IMR-90 (cell line): ENCODE data around the gene AJM1. TPM values are rescaled to one million over a fixed set of nuclear protein-coding genes. Genes with fewer than 3 reads are reported as not detected.

ENCODE experiments used
- ATAC-seq: fragments of 200-7000 bp; cut with Tn5 transposase; 2 replicates; pipeline ENCODE4 v1.9.1; 2020; ENCODE audit warnings: low read depth, mild to moderate bottlenecking, moderate library complexity
- BruUV-seq: library from RNA; stranded (reverse); fragments of 400-500 nt; replicated peaks from 2 replicates; lab custom pipeline; 2021; lab: Mats Ljungman, UMichigan
- CTCF ChIA-PET: fragments of 300-600 bp; formaldehyde crosslinking; extraction: SDS; loops from one replicate; lab custom pipeline; 2021; ENCODE audit warnings: antibody characterized with exemption; lab: Yijun Ruan, JAX
- POLR2A ChIA-PET: fragments of 300-600 bp; sonication (Branson Sonifier 250); formaldehyde crosslinking; loops from one replicate; lab custom pipeline; 2022; ENCODE audit warnings: antibody characterized with exemption; ENCODE audit not compliant: unreplicated experiment; lab: Charles Lee
- DNase-seq: peaks from one replicate; pipeline ENCODE4 v3.0.0; 2013
- H2AFZ ChIP-seq: replicated peaks from 2 replicates; pipeline ENCODE3; 2013; ENCODE audit warnings: low read length, mild to moderate bottlenecking; ENCODE audit not compliant: poor library complexity
- H2AK5ac ChIP-seq: 2 replicates; pipeline ENCODE4 v1.6.1; 2013; ENCODE audit warnings: low read depth, low read length, inconsistent platforms
- H2AK9ac ChIP-seq: replicated peaks from 2 replicates; pipeline ENCODE3; 2013; ENCODE audit warnings: mild to moderate bottlenecking, low read depth, low read length, moderate library complexity; ENCODE audit not compliant: poor library complexity
- H2BK120ac ChIP-seq: 2 replicates; pipeline ENCODE4 v1.6.1; 2013; ENCODE audit warnings: low read depth, low read length, inconsistent platforms
- H2BK15ac ChIP-seq: 3 replicates; pipeline ENCODE4 v1.6.1; 2013; ENCODE audit warnings: low read depth, low read length, inconsistent platforms
- H2BK20ac ChIP-seq: 2 replicates; pipeline ENCODE4 v1.6.1; 2013; ENCODE audit warnings: low read depth, mild to moderate bottlenecking, inconsistent platforms, low read length, moderate library complexity
- H2BK5ac ChIP-seq: 2 replicates; pipeline ENCODE4 v1.6.1; 2013; ENCODE audit warnings: mild to moderate bottlenecking, low read depth, low read length, inconsistent platforms; ENCODE audit not compliant: poor library complexity, severe bottlenecking
- H3K14ac ChIP-seq: replicated peaks from 2 replicates; pipeline ENCODE4 v1.6.1; 2013; ENCODE audit warnings: low read depth, low read length, inconsistent platforms
- H3K18ac ChIP-seq: 2 replicates; pipeline ENCODE4 v1.6.1; 2013; ENCODE audit warnings: low read depth, low read length, control low read depth
- H3K23ac ChIP-seq: 2 replicates; pipeline ENCODE4 v1.6.1; 2013; ENCODE audit warnings: low read depth, low read length, inconsistent platforms
- H3K27ac ChIP-seq: 2 replicates; pipeline ENCODE4 v1.5.1; 2013; ENCODE audit warnings: mild to moderate bottlenecking, control low read depth, low read length; ENCODE audit not compliant: insufficient read depth
- H3K27me3 ChIP-seq: 2 replicates; pipeline ENCODE4 v1.6.1; 2013; ENCODE audit warnings: low read length; ENCODE audit not compliant: control insufficient read depth, insufficient read depth
- H3K36me3 ChIP-seq: 2 replicates; pipeline ENCODE4 v1.6.1; 2013; ENCODE audit warnings: low read length, mixed read lengths; ENCODE audit not compliant: control insufficient read depth, insufficient read depth
- H3K4ac ChIP-seq: 2 replicates; pipeline ENCODE4 v1.6.1; 2013; ENCODE audit warnings: low read depth, low read length, inconsistent platforms
- H3K4me1 ChIP-seq: 2 replicates; pipeline ENCODE4 v1.6.1; 2013; ENCODE audit warnings: low read length, mixed read lengths; ENCODE audit not compliant: control insufficient read depth, insufficient read depth
- H3K4me2 ChIP-seq: 2 replicates; pipeline ENCODE4 v1.6.1; 2013; ENCODE audit warnings: low read depth, mild to moderate bottlenecking, control low read depth, low read length, moderate library complexity
- H3K4me3 ChIP-seq: 2 replicates; pipeline ENCODE4 v1.5.1; 2013; ENCODE audit warnings: low read depth, mild to moderate bottlenecking, control low read depth, low read length, moderate library complexity; ENCODE audit not compliant: insufficient read depth
- H3K56ac ChIP-seq: 2 replicates; pipeline ENCODE4 v1.6.1; 2013; ENCODE audit warnings: low read length, inconsistent platforms; ENCODE audit not compliant: insufficient read depth; ENCODE audit errors: extremely low read depth
- H3K79me1 ChIP-seq, 2 experiments: 2 replicates each; pipeline ENCODE4 v1.6.1; 2013; ENCODE audit warnings: low read length in 2 of 2, inconsistent platforms in 1 of 2, low read depth in 1 of 2
- H3K9ac ChIP-seq: 2 replicates; pipeline ENCODE4 v1.6.1; 2013; ENCODE audit warnings: low read depth, low read length, control low read depth
- H3K9me1 ChIP-seq: 2 replicates; pipeline ENCODE4 v1.6.1; 2013; ENCODE audit warnings: low read length, inconsistent platforms; ENCODE audit not compliant: insufficient read depth
- H3K9me3 ChIP-seq: 2 replicates; pipeline ENCODE4 v1.6.1; 2013; ENCODE audit warnings: low read length; ENCODE audit not compliant: control insufficient read depth, insufficient read depth
- H4K20me1 ChIP-seq: 2 replicates; pipeline ENCODE4 v1.6.1; 2013; ENCODE audit warnings: low read length, inconsistent platforms; ENCODE audit not compliant: insufficient read depth
- H4K5ac ChIP-seq: 2 replicates; pipeline ENCODE4 v1.6.1; 2013; ENCODE audit warnings: mild to moderate bottlenecking, low read depth, low read length, control low read depth
- H4K8ac ChIP-seq, 2 experiments: 2 replicates each; pipeline ENCODE4 v1.6.1; 2013; ENCODE audit warnings: low read depth in 2 of 2, low read length in 2 of 2, control low read depth in 1 of 2, inconsistent platforms in 1 of 2
- H4K91ac ChIP-seq: 2 replicates; pipeline ENCODE4 v1.6.1; 2013; ENCODE audit warnings: low read depth, low read length, inconsistent platforms; ENCODE audit not compliant: insufficient read depth
- CHD1 ChIP-seq: IDR thresholded peaks from 2 replicates; pipeline ENCODE4 v1.6.1; 2012; ENCODE audit warnings: low read depth, low read length, improper control_type of control experiment
- MAZ ChIP-seq: IDR thresholded peaks from 2 replicates; pipeline ENCODE4 v1.6.1; 2012; ENCODE audit warnings: low read depth, mild to moderate bottlenecking, low read length, improper control_type of control experiment, moderate library complexity, borderline replicate concordance
- MXI1 ChIP-seq: IDR thresholded peaks from 2 replicates; pipeline ENCODE4 v1.6.1; 2012; ENCODE audit warnings: low read depth, mild to moderate bottlenecking, low read length, moderate library complexity, borderline replicate concordance
- WGBS, 2 experiments: methylation state at CpG; one replicate each; pipeline versions ENCODE4 v1.1.5 to v1.1.7; 2013; ENCODE audit warnings: missing lambda C conversion rate in 2 of 2; ENCODE audit not compliant: insufficient read length in 1 of 2; ENCODE audit errors: extremely low coverage in 2 of 2; 5-methylcytosine and 5-hydroxymethylcytosine counted together
- dilution Hi-C: fragments of 300-500 bp; cut with HindIII; formaldehyde crosslinking; loops from one replicate; pipeline ENCODE4 v1.14.3; 2018; ENCODE audit warnings: low sequenced_read_pairs; ENCODE audit not compliant: unreplicated experiment
- in situ Hi-C: fragments of 300-500 bp; cut with MboI; formaldehyde crosslinking; loops from 3 replicates; pipeline ENCODE4 v1.14.3; 2019; ENCODE audit warnings: low sequenced_read_pairs, inconsistent platforms, mixed read lengths
- intact Hi-C: fragments of 100-400 bp; cut with micrococcal nuclease; formaldehyde crosslinking; loops from 2 replicates; pipeline ENCODE4 v1.10.0; 2022
- polyA plus RNA-seq, 3 experiments: library from polyadenylated mRNA; depleted of rRNA; stranded (reverse); fragments of >200 nt; gene quantifications; 2 replicates each; pipeline ENCODE4 v1.2.3, GENCODE V29; 2012; ENCODE audit warnings: low replicate concordance in 1 of 3
- total RNA-seq: library from RNA; depleted of rRNA; stranded (reverse); fragments of >200 nt; gene quantifications from 2 replicates; pipeline ENCODE4 v1.2.3, GENCODE V29; 2012
- TF ChIP-seq, protein P1 (sequence below): conservative IDR thresholded peaks from 2 replicates; pipeline ENCODE4 v1.5.1; 2012; ENCODE audit warnings: mild to moderate bottlenecking, low read depth, low read length, improper control_type of control experiment

Gene AJM1
- total and polyA plus RNA-seq, 2 of the 4 experiments (the other 2 are of a cell fraction) = 0.18 to 1.5 TPM

DNA sequence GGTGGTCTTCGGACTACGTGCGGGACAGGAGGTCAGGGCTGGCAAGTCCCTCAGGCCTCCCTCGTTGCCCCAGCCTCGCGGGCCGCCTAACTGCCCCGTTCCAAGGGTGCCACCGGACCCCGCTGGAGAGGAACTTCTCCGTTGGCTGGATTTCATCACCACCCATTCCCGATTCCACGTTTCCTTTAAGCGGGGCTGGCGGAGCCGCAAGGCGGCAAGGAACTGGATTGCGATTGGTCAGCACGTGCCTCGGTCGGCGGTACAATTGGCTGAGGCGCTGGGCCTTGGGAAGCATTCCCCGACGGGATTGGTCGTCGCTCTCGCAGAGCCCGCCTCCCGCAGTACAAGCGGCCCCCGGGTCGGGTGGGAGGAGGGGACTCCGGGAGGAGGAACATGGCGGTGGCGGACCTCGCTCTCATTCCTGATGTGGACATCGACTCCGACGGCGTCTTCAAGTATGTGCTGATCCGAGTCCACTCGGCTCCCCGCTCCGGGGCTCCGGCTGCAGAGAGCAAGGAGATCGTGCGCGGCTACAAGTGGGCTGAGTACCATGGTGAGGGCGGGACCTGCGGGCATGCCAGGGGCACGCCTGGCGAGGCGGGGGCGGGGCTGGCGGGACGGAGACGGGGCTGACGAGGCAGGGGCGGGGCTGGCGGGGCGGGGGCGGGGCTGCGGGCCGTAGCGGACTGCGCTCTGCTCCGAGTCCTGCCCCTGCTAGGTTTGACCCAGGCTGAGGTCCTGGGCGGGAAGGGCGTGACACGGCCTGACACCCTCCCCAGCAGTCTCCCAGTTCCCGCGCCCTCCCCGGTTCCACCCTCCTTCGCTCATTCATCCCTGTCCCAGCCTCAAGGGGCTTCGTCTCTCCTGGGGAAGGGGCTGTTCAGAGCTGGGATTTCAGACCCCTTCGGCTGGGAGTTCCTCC lies 7.0 kb downstream of the AJM1 start, which contains the start of gene PHPT1 (continued):
- TF ChIP-seq MXI1 = peak; percentile 55; the same call in 1 of the 2 replicates

DNA sequence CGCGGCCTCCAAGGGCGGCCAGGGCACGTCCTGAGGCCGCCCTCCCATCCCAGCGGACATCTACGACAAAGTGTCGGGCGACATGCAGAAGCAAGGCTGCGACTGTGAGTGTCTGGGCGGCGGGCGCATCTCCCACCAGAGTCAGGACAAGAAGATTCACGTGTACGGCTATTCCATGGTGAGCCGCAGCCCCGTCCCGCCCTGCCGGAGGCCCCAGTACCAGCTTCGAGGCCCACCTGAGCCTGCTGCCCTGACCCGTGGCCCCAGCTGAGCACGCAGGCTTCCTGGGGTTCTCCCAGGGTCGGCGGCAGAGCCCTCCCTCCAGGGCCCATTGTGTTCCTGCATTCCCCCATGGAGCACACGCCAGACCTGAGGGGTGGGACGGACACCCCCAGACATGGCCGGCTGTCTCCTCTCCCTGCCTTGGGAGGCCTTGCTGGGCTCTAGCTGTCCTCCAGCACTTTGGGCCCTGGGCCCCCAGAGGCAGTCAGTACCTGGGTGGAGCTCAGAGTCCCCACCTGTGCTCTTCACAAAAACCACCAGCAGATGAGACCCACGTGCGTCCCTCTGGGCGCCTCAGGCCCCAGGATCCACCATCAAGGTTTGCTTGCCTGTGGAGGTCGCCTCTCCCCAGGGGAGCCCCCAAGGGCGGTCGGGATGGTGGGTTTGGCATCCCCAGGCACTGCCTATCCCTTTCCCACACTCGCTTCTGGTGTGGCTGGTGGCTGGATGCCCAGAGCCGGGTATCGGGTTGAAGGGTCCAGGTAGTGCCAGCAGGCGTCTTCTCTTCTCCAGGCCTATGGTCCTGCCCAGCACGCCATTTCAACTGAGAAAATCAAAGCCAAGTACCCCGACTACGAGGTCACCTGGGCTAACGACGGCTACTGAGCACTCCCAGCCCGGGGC lies 7.9 kb downstream of the AJM1 start:
- H4K20me1 ChIP-seq = peaks cover 20% of the 10 kb centered on the region
- no peak overlapping the region for H2BK15ac ChIP-seq
- TF ChIP-seq, protein P1, sequence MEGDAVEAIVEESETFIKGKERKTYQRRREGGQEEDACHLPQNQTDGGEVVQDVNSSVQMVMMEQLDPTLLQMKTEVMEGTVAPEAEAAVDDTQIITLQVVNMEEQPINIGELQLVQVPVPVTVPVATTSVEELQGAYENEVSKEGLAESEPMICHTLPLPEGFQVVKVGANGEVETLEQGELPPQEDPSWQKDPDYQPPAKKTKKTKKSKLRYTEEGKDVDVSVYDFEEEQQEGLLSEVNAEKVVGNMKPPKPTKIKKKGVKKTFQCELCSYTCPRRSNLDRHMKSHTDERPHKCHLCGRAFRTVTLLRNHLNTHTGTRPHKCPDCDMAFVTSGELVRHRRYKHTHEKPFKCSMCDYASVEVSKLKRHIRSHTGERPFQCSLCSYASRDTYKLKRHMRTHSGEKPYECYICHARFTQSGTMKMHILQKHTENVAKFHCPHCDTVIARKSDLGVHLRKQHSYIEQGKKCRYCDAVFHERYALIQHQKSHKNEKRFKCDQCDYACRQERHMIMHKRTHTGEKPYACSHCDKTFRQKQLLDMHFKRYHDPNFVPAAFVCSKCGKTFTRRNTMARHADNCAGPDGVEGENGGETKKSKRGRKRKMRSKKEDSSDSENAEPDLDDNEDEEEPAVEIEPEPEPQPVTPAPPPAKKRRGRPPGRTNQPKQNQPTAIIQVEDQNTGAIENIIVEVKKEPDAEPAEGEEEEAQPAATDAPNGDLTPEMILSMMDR = no peak
- TF ChIP-seq MXI1 = peak; percentile 50; the same call in 1 of the 2 replicates
- no peak for TF ChIP-seq CHD1
- TF ChIP-seq MAZ = no peak
- H4K91ac ChIP-seq = peak overlapping the region; percentile 41; the same call in 1 of the 2 replicates
- H3K4me3 ChIP-seq = peak overlapping the region; percentile 76
- H3K4ac ChIP-seq = peak overlapping the region; percentile 93
- H3K79me1 ChIP-seq = peaks cover 9 to 21% of the 10 kb centered on the region in 2 experiments; a peak in 2 of 4 replicates
- no peak overlapping the region for H2BK20ac ChIP-seq
- DNase-seq = no peak
- ATAC-seq = no peak
- H4K5ac ChIP-seq = no peak overlapping the region
- BruUV-seq = TSS peak; percentile 44
- no peak overlapping the region for H3K18ac ChIP-seq
- 51% methylated on average over 20 of the region's 43 CpGs; no CpG with 5 or more reads in 1 of the 2 experiments for WGBS, 2 experiments
- dilution Hi-C loops = no loop called here
- H3K36me3 ChIP-seq = peaks cover 14% of the 10 kb centered on the region; the same call in 1 of the 2 replicates
- POLR2A ChIA-PET = no interaction called here
- peak overlapping the region; percentile 95 for H3K14ac ChIP-seq
- no peak overlapping the region for H2BK120ac ChIP-seq
- peak overlapping the region; percentile 89 for H3K23ac ChIP-seq
- peaks cover 18% of the 10 kb centered on the region for H3K27me3 ChIP-seq
- peaks cover 6% of the 10 kb centered on the region; the same call in 1 of the 2 replicates for H3K9me3 ChIP-seq
- H4K8ac ChIP-seq = peak overlapping the region; percentile 78 to 90; a peak in 3 of 4 replicates
- H3K27ac ChIP-seq = peak overlapping the region; percentile 81
- H2AK5ac ChIP-seq = peak overlapping the region; percentile 99
- no peaks in the 10 kb centered on the region for H3K9me1 ChIP-seq
- intact Hi-C loops = loop anchor here (2.0 kb wide), 1 partner anchor 95 kb away; the partner anchor contains the start of genes C8G and FBXW5
- H2BK5ac ChIP-seq = peak overlapping the region; percentile 78
- CTCF ChIA-PET = no interaction called here
- H3K4me1 ChIP-seq = peaks cover 9% of the 10 kb centered on the region
- in situ Hi-C loops = no loop called here
- H3K56ac ChIP-seq = peak overlapping the region; percentile 64; the same call in 1 of the 2 replicates
- peak overlapping the region; percentile 90 for H3K9ac ChIP-seq
- peak overlapping the region; percentile 100 for H2AK9ac ChIP-seq
- peak overlapping the region; percentile 89 for H2AFZ ChIP-seq
- peak overlapping the region; percentile 90 for H3K4me2 ChIP-seq
